Epithelial cell of esophagus (primary cell): ENCODE data around the gene TSPAN33.

Experiments
- DNase-seq: peaks from one replicate; pipeline ENCODE4 v3.0.0; 2010; ENCODE audit warnings: low read depth
- H3K4me3 ChIP-seq: 2 replicates; pipeline ENCODE4 v1.5.1; 2011; ENCODE audit warnings: mild to moderate bottlenecking, low read length, control low read depth
- TF ChIP-seq, protein P1 (sequence below): IDR thresholded peaks from 2 replicates; pipeline ENCODE4 v1.5.1; 2011; ENCODE audit warnings: low read depth, mild to moderate bottlenecking, low read length, control low read depth, inconsistent platforms; ENCODE audit not compliant: insufficient read depth; ENCODE audit errors: missing control alignments

The TSPAN33 gene

DNA sequence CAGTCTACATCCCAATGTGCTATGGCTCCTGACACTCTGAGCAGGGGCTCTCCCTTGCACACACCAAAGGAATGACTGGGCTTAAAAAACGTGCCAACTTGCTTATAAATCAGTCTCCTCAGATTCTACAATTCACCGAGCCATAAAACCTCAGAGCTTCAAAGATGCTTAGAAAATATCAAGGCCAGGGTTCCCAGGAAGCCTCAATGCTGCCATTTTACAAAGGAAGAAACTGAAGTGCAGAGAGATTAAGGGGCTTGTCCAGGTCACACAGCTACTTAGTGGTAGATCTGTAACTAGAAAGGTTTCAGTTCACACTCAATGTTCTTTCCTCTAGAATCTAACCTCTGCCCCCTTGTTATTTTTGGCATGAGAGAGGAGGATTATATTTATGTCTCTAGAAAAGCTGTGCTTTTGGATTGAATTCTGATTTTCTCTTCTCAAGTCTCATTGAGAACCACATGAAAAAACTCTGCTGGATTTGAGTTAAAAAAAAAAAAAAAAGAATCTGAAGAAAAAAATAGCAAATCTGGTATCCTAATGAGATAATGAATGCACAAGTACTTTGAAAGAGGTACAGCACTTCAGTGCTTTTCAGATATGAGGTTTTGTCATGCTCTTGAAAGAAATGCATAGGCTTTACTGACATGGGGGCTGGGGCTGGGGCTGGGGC lies 22.3 kb upstream of the TSPAN33 start:
- DNase-seq = no peak
- no peak overlapping the region for H3K4me3 ChIP-seq
- TF ChIP-seq, protein P1, sequence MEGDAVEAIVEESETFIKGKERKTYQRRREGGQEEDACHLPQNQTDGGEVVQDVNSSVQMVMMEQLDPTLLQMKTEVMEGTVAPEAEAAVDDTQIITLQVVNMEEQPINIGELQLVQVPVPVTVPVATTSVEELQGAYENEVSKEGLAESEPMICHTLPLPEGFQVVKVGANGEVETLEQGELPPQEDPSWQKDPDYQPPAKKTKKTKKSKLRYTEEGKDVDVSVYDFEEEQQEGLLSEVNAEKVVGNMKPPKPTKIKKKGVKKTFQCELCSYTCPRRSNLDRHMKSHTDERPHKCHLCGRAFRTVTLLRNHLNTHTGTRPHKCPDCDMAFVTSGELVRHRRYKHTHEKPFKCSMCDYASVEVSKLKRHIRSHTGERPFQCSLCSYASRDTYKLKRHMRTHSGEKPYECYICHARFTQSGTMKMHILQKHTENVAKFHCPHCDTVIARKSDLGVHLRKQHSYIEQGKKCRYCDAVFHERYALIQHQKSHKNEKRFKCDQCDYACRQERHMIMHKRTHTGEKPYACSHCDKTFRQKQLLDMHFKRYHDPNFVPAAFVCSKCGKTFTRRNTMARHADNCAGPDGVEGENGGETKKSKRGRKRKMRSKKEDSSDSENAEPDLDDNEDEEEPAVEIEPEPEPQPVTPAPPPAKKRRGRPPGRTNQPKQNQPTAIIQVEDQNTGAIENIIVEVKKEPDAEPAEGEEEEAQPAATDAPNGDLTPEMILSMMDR = no peak

DNA sequence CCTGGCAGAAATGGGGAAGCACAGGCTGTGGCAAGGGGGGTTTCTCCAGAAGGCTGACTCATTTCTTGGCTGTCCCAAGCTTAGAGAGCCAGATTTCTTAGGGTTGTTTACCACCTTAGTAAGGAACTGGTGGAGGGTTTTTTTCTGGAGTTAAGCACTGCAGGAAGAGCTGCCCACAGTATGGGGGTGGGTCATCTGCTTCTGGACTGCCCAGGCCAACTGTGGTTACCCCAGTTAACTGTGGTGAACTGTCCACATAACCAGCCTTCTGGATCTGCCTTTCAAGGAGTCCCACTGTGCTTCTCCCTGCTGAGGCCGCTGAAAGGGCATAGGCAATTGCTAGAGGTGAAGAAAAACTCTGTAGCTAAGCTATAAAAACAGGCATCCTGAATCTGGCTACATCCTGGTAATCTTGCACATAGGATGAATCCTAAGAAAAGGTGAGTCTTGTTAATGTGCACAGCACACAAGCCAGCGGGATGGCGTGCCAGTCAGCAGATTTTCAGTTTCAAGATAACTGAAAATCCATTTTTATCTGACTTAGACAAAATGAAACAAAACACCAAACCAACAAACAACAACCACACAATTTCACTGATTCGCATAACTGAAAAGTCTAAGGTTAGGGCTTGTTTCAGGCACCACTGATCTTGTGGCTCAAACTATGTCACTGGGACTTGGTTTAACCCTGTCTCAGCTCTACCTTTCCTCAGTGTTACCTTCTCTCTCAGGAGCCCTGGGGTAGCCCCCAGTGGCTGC lies 21.6 kb upstream of the TSPAN33 start:
- DNase-seq = no peak
- no peak overlapping the region for H3K4me3 ChIP-seq
- TF ChIP-seq, protein P1 = no peak

DNA sequence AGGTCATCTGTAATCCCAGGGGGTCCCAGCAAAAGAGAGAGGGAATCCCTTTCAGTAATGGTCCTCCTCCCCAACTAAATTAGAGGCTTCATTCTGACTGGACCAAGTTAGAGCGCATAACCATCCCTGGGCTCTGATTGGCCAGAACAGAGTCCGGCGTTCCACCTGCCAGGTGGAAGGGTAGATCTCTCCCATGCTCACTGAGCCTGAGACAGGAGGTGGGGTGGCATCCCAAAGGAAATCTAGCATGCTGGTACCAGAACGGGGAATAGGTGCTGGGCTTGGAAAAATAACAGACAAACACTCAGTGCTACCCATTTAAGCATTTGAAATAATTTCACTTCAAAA lies 21.0 kb upstream of the TSPAN33 start:
- TF ChIP-seq, protein P1 = no peak
- H3K4me3 ChIP-seq = no peak overlapping the region
- DNase-seq = no peak

DNA sequence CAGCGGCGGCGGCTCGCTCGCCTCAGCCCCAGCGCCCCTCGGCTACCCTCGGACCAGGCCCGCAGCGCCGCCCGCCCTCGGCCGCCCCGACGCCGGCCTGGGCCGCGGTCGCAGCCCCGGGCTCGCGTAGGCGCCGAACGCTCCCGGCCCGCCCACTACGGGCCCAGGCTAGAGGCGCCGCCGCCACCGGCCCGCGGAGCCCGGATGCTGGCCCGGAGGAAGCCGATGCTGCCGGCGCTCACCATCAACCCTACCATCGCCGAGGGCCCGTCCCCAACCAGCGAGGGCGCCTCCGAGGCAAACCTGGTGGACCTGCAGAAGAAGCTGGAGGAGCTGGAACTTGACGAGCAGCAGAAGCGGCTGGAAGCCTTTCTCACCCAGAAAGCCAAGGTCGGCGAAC lies 18.2 kb upstream of the TSPAN33 start:
- DNase-seq = no peak
- no peak overlapping the region for H3K4me3 ChIP-seq
- TF ChIP-seq, protein P1 = no peak

DNA sequence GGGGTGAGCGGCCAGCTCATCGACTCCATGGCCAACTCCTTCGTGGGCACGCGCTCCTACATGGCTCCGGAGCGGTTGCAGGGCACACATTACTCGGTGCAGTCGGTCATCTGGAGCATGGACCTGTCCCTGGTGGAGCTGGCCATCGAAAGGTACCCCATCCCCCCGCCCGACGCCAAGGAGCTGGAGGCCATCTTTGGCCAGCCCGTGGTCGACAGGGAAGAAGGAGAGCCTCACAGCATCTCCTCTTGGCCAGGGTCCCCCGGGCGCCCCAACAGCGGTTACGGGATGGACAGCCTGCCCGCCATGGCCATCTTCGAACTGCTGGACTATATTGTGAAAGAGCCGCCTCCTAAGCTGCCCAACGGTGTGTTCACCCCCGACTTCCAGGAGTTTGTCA lies 17.4 kb upstream of the TSPAN33 start:
- DNase-seq = no peak
- TF ChIP-seq, protein P1 = no peak
- no peak overlapping the region for H3K4me3 ChIP-seq

DNA sequence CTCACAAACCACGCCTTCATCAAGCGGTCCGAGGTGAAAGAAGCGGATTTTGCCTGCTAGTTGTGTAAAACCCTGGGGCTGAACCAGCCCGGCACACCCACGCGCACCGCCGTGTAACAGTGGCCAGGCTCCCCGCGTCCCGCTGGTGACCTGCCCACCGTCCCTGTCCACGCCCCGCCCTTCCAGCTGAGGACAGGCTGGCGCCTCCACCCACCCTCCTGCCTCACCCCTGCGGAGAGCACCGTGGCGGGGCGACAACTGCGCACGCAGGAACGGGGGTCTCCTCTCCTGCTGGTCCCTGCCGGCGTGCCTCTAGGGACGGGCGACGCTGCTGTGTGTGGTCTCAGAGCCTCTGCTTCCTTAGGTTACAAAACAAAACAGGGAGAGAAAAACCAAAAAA lies 16.9 kb upstream of the TSPAN33 start:
- TF ChIP-seq, protein P1 = no peak
- no peak overlapping the region for H3K4me3 ChIP-seq
- DNase-seq = no peak
